GM19035 (cell line): Measurements from ENCODE around the gene ZC3H6.

ENCODE experiments used
- ATAC-seq: cut with Tn5 transposase; IDR thresholded peaks from one replicate; pipeline ENCODE4 v1.9.1; 2021; ENCODE audit not compliant: unreplicated experiment

ZC3H6 gene, protein sequence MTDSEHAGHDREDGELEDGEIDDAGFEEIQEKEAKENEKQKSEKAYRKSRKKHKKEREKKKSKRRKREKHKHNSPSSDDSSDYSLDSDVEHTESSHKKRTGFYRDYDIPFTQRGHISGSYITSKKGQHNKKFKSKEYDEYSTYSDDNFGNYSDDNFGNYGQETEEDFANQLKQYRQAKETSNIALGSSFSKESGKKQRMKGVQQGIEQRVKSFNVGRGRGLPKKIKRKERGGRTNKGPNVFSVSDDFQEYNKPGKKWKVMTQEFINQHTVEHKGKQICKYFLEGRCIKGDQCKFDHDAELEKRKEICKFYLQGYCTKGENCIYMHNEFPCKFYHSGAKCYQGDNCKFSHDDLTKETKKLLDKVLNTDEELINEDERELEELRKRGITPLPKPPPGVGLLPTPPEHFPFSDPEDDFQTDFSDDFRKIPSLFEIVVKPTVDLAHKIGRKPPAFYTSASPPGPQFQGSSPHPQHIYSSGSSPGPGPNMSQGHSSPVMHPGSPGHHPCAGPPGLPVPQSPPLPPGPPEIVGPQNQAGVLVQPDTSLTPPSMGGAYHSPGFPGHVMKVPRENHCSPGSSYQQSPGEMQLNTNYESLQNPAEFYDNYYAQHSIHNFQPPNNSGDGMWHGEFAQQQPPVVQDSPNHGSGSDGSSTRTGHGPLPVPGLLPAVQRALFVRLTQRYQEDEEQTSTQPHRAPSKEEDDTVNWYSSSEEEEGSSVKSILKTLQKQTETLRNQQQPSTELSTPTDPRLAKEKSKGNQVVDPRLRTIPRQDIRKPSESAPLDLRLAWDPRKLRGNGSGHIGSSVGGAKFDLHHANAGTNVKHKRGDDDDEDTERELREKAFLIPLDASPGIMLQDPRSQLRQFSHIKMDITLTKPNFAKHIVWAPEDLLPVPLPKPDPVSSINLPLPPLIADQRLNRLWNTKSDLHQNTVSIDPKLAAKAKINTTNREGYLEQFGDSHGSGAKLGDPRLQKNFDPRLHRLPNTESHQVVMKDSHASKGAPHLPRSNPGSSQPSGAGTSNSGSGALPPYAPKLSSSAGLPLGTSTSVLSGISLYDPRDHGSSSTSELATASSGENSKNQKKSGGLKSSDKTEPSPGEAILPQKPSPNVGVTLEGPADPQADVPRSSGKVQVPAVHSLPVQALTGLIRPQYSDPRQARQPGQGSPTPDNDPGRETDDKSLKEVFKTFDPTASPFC

DNA sequence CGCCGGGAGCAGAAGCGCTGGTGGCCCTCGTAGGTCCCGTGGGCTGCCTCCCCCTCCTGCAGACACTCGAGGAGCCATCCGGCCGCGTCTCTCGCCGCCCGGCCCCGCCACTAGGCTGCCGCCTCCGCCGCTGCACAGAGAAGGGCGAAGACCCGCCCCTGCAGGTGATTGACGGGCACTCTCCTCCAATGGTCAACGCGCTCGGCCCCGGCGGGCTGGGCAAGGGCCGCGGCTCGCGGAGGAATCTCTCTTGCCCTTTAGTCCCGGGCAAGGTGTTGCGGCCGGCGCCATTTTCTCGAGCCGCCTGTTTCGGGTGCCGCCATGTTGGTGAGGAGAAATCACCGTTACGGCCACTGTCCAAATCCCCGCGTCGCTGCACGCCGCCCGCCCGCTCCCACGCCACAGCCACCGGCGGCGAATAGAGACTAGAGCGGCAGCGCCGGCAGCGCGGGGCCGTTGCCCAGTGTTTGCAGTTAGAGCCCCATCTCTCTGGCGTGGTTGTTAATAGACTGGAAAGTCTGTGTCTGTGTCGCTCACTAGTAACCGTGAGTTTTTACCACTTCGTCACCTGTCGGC is at the start of gene ZC3H6:
ZC3H6 (plus strand) TSS at position 287 of the 576 bp plus-strand sequence. CDS start 398 bp downstream, outside the sequence.
- ATAC-seq, result peak; percentile 96

DNA sequence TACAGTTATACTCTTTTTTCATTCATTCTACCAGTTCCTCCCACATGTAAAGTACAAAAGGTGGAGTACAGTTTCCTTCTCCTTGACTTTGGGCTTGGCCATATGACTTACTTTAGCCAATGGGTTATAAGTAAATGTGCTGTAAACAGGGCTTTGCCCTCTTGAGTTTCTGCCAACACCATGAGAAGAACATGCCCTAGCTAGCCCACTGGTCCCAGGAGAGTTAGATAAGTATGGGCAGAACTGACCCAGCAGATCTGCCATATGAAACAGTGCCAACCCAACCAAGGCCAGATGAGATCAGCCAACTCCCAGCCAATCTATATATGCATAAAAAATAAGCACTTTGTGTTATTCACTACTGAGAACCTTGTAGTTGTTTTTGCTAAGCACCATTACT is 46.0 kb upstream of the ZC3H6 start:
- ATAC-seq, result no peak

DNA sequence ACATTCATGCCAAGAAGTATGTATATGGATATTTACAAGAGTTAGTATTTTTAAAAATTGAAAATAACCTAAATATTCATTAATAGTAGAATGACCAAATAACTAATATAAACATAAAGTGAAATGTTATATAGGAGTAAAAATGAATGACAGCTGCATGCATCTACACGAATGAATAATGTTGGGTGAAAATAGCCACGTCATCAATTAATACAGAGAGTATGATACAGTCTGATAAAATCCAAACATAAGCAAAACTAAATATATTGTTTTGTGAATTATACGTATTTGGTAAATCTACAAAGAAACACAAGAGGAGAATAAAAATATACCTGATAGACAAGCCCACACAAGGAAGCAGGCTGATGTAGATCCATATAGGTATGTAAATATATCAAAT is 45.0 kb upstream of the ZC3H6 start:
- ATAC-seq, result no peak

DNA sequence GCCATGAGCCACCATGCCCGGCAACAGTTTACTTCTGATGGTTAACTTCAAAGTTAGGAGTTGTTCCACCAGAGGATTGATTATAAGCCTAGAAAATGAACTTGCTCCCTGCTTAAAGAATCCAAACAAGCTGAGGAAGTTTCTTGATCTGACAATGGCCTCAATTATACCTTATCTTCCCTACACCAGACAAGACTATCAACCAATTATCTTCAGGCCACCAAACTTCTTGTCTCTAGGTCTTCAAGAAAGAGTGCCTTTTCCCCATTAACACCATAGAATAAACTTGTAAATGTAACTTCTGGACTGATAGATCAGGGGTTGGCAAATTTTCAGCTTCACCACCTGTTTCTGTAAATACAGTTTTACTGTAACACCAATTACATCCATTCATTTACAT is 35.5 kb upstream of the ZC3H6 start:
- ATAC-seq, result no peak

GRCh38 chr2:112242384-112242783 is 33.0 kb upstream of the ZC3H6 start:
- no peak for ATAC-seq

GRCh38 chr2:112243233-112243632 is 32.2 kb upstream of the ZC3H6 start:
- ATAC-seq, result no peak

DNA sequence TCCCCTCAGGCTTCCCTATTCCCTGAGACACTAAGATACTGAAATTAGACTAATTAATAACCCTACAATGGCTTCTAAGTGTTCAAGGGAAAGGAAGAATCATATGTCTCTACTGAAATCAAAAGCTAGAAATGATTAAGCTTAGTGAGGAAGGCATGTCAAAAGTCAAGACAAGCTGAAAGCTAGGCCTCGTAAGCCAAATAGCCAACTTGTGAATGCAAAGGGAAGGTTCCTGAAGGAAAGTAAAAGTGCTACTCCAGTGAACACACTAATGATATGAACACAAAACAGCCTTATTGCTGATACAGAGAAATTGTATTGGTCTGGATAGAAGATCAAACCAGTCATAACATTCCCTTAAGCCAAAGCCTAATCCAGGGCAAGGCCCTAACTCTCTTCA is 30.5 kb upstream of the ZC3H6 start:
- ATAC-seq, result no peak

GRCh38 chr2:112251271-112251670 is 24.1 kb upstream of the ZC3H6 start:
- ATAC-seq, result no peak

- ATAC-seq, result no peak
These were observed 22.1 kb upstream of the ZC3H6 start for GRCh38 chr2:112253261-112253815.

GRCh38 chr2:112254466-112255240 is 20.7 kb upstream of the ZC3H6 start, which contains the start of gene ZC3H8:
TSS of gene ZC3H8 (minus strand) at chr2:112255042. CDS start at chr2:112254981, 61 bp downstream.
- ATAC-seq, result peak; percentile 92

DNA sequence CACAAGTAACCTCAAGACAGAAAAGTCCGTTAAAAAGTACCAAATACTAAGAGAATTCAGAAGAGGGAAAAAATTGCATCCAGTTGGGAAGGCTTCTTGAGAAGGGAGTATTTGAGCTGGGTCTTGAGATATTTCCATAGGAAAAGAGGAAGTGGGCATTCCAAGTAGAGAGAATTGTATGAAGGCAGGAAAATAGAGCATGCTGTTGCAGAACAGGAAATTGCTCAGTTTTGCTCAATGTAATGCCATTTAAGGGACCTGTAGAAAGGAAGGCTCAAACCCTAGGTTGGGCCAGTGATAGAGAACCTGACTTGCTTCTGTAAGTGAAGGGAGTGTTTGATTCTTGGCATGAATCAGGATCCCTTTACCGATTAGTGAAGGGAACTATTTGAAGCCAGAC is 19.5 kb upstream of the ZC3H6 start:
- no peak for ATAC-seq

GRCh38 chr2:112256654-112257053 is 18.7 kb upstream of the ZC3H6 start:
- ATAC-seq, result no peak

DNA sequence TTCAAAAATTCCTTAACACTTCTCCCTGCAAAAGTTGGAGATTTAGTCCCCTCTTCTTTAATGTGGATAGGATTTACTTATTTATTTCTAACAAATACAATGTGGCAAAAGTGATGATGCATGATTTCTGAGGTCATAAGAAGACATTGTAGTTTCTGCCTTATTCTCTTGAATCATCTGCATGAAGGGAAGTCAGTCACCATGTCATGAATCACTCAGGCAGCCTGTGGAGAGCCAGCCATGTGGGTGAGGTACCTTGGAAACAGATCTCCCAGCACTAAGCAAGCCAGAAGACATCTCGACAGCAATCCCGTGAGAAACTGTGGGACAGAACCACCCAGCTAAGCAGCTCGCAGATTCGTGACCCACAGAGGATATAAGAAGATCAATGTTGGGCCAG is 17.8 kb upstream of the ZC3H6 start:
- ATAC-seq, result no peak

DNA sequence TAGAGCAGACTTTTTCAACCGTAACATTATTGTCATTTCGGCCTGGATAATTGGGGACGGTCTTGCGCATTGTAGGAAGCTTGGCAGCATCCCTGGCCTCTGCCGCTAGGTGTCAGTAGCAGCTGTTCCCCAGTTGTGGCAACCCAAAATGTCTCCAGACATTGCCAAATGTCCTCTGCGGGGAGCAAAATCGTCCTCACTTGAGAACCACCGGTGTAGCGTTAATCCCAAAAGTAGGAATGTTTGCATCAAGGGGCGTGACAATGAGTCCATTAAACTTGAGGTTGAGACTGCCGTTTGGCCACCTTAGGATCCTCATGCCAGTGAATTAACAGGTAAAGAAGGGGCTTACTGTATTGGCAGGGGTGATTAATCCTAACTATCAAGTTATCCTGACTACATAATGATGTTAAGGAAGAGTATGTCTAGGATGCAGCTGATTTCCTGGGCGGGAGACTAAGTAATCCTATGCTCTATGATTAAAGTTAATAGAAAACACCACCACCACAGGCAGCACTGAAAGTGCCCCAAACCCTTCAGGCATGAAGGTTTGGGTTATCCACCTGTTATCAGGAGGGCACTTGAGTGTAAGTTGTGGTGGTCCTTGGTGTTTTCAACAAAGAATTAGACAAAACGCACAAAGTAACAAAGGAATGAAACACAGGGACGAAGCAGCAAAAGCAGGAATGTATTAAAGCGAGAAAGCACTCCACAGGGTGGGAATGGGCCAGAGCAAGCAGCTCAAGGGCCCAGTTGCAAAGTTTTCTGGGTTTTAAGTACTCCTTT is 15.7 kb upstream of the ZC3H6 start:
- ATAC-seq, result peak; percentile 39

DNA sequence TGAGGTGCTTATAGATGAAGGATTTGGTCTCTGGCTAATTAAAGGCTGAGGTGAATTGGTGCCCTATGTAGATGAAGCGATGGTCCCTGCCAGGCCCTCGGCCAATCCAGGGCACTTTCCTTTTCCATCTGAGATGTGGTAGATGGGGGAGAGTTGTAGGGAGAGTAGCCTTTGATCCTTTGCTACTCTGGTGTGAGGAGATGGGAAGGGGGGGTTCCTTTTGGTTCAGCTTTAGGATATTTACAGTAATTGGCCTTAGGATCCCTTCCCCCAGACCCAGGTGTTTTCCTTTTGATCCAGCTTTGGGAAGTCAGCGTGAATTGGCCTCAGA is 15.1 kb upstream of the ZC3H6 start:
- no peak for ATAC-seq

- no peak for ATAC-seq
These were observed 12.5 kb upstream of the ZC3H6 start for GRCh38 chr2:112262876-112263275.

- no peak for ATAC-seq
These were observed 6.8 kb upstream of the ZC3H6 start for GRCh38 chr2:112268547-112268946.

GRCh38 chr2:112272669-112273068 is 2.7 kb upstream of the ZC3H6 start:
- no peak for ATAC-seq

- ATAC-seq, result no peak
These were observed 2.0 kb upstream of the ZC3H6 start for GRCh38 chr2:112273349-112273748.
